Mesenchymal stem cell (in vitro differentiated cells and primary cell): ENCODE measurements around the gene LDB3.

Source experiments
- DNase-seq: peaks from one replicate; pipeline ENCODE4 v3.0.0-alpha.2; 2013
- H2AFZ ChIP-seq: one replicate; pipeline ENCODE4 v1.6.1; 2013; ENCODE audit warnings: low read depth, mild to moderate bottlenecking, control low read depth, inconsistent platforms, low read length, moderate library complexity
- H2AK5ac ChIP-seq: 2 replicates; pipeline ENCODE4 v1.6.1; 2013; ENCODE audit warnings: low read length, moderate library complexity, mild to moderate bottlenecking, inconsistent platforms; ENCODE audit not compliant: severe bottlenecking
- H2BK120ac ChIP-seq: one replicate; pipeline ENCODE4 v1.6.1; 2013; ENCODE audit warnings: low read depth, mild to moderate bottlenecking, inconsistent platforms, low read length, moderate library complexity
- H2BK12ac ChIP-seq, 2 experiments: one replicate each; pipeline ENCODE4 v1.6.1; 2013; ENCODE audit warnings: inconsistent platforms in 2 of 2, low read length in 2 of 2, mild to moderate bottlenecking in 2 of 2, moderate library complexity in 2 of 2, control low read depth in 1 of 2
- H2BK15ac ChIP-seq: one replicate; pipeline ENCODE4 v1.6.1; 2013; ENCODE audit warnings: mild to moderate bottlenecking, low read depth, inconsistent platforms; ENCODE audit not compliant: poor library complexity, severe bottlenecking
- H2BK5ac ChIP-seq: 2 replicates; pipeline ENCODE4 v1.6.1; 2013; ENCODE audit warnings: low read depth, mild to moderate bottlenecking, low read length, control low read depth, inconsistent platforms; ENCODE audit not compliant: poor library complexity, severe bottlenecking
- H3K14ac ChIP-seq, 2 experiments: one replicate each; pipeline ENCODE4 v1.6.1; 2013; ENCODE audit warnings: inconsistent platforms in 2 of 2, low read length in 2 of 2, control low read depth in 1 of 2, mild to moderate bottlenecking in 1 of 2, moderate library complexity in 1 of 2
- H3K18ac ChIP-seq, 2 experiments: one replicate each; pipeline ENCODE4 v1.6.1; 2013; ENCODE audit warnings: inconsistent platforms in 2 of 2, low read length in 2 of 2, control low read depth in 1 of 2, low read depth in 1 of 2, mild to moderate bottlenecking in 1 of 2
- H3K23ac ChIP-seq, 2 experiments: one replicate each; pipeline ENCODE4 v1.6.1; 2013; ENCODE audit warnings: inconsistent platforms in 2 of 2, low read length in 2 of 2, mild to moderate bottlenecking in 2 of 2, moderate library complexity in 2 of 2, control low read depth in 1 of 2
- H3K27ac ChIP-seq: 2 replicates; pipeline ENCODE4 v1.5.1; 2013; ENCODE audit warnings: mild to moderate bottlenecking, moderate library complexity, low read length, control low read depth, inconsistent platforms; ENCODE audit not compliant: poor library complexity, severe bottlenecking
- H3K27me3 ChIP-seq, 2 experiments: 2 replicates each; pipeline versions ENCODE4 v1.6.1 to v1.7.0; 2013; ENCODE audit warnings: low read length in 2 of 2, mild to moderate bottlenecking in 2 of 2, moderate library complexity in 2 of 2, control low read depth in 1 of 2, inconsistent platforms in 1 of 2; ENCODE audit not compliant: control insufficient read depth in 1 of 2, insufficient read depth in 1 of 2
- H3K36me3 ChIP-seq, 2 experiments: 2 replicates each; pipeline versions ENCODE4 v1.6.1 to v1.7.0; 2013; ENCODE audit warnings: low read length in 2 of 2, control low read depth in 1 of 2, inconsistent platforms in 1 of 2, low read depth in 1 of 2, mild to moderate bottlenecking in 1 of 2; ENCODE audit not compliant: insufficient read depth in 2 of 2, control insufficient read depth in 1 of 2
- H3K4ac ChIP-seq, 2 experiments: one replicate each; pipeline ENCODE4 v1.6.1; 2013; ENCODE audit warnings: inconsistent platforms in 2 of 2, low read length in 2 of 2, mild to moderate bottlenecking in 2 of 2, moderate library complexity in 2 of 2, control low read depth in 1 of 2, low read depth in 1 of 2
- H3K4me1 ChIP-seq: 2 replicates; pipeline ENCODE4 v1.6.1; 2013; ENCODE audit warnings: low read depth, low read length, control low read depth; ENCODE audit not compliant: control insufficient read depth, insufficient read depth
- H3K4me2 ChIP-seq: 2 replicates; pipeline ENCODE4 v1.6.1; 2013; ENCODE audit warnings: low read length, mild to moderate bottlenecking, inconsistent platforms; ENCODE audit not compliant: poor library complexity, severe bottlenecking
- H3K4me3 ChIP-seq, 2 experiments: 2 replicates each; pipeline versions ENCODE4 v1.5.1 to v1.7.0; 2013; ENCODE audit warnings: low read length in 2 of 2, mild to moderate bottlenecking in 2 of 2, control low read depth in 1 of 2, low read depth in 1 of 2; ENCODE audit not compliant: insufficient read depth in 1 of 2
- H3K79me1 ChIP-seq: replicated peaks from 2 replicates; pipeline ENCODE4 v1.6.1; 2013; ENCODE audit warnings: mild to moderate bottlenecking, control low read depth, low read length, inconsistent platforms; ENCODE audit not compliant: poor library complexity, severe bottlenecking
- H3K9ac ChIP-seq: 2 replicates; pipeline ENCODE4 v1.7.0; 2013; ENCODE audit warnings: mild to moderate bottlenecking, low read length, moderate library complexity
- H3K9me3 ChIP-seq: 2 replicates; pipeline ENCODE4 v1.7.0; 2013; ENCODE audit warnings: mild to moderate bottlenecking, low read length; ENCODE audit not compliant: control insufficient read depth
- H4K8ac ChIP-seq: one replicate; pipeline ENCODE4 v1.6.1; 2013; ENCODE audit warnings: inconsistent platforms, mild to moderate bottlenecking, low read length, moderate library complexity
- H4K91ac ChIP-seq: one replicate; pipeline ENCODE4 v1.6.1; 2013; ENCODE audit warnings: mild to moderate bottlenecking, low read length, inconsistent platforms
- WGBS: methylation state at CpG from one replicate; pipeline ENCODE4 v1.1.7; 2013; ENCODE audit warnings: mixed read lengths; 5-methylcytosine and 5-hydroxymethylcytosine counted together

Gene LDB3

DNA sequence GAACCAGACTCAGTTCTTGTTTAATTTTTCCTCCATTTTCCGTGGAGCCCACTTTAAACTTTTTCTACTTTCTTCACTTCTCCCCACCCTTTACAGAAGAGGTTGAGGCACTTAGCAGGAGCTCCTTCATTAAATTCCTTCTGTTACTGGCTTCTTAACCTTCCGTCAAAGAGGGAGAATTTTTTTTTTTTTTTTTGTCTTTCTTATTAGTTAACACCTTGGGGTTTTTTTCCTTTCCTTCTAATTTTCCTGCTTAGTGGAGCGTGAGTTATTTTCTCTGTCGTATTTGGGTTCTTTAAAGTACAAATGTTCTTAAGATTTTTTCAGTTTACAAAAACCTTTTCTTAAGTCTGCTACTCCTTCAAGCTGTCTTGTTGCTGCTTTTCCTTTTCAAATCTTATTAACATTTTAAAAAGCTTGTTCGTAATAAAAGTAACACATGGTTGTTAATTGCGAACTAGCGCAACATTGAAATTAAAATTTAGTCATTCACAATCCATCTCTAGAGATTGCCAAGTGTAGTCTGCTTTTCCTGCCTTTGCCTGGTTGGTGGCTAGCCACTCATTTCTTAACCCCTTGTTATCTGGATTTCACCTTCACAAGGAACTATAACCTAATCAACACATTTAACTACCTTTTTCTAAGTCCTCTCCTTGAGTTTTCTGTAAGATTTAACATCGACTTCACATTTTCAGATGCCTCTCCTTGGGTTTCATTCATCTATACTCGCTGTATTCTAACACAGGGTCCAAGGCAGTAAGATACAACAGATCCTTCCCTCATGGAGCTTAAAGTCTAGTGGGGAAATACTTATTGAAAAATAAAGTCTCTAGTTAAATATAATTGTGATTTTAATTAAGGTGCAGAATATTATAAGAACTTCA is 90.1 kb downstream of the LDB3 start:
- Histone ChIP-seq H2BK5ac (no peak overlapping the region), H4K91ac (no peak overlapping the region), H3K18ac (no peak overlapping the region), H2BK12ac (no peak overlapping the region), H2AK5ac (no peak overlapping the region), H3K4me3 (peak overlapping the region in 1 of 2 experiments; percentile 92), H3K4me1 (peaks cover 4% of the 10 kb centered on the region), H3K4me2 (peak overlapping the region; percentile 68), H3K79me1 (peaks cover 9% of the 10 kb centered on the region), H2BK120ac (no peak overlapping the region), H4K8ac (no peak overlapping the region), H3K27me3 (no peaks in the 10 kb centered on the region), H3K36me3 (no peaks in the 10 kb centered on the region), H2BK15ac (no peak overlapping the region), H2AFZ (no peak overlapping the region), H3K27ac (no peak overlapping the region), H3K9ac (peak overlapping the region; percentile 95), H3K14ac (no peak overlapping the region), H3K4ac (no peak overlapping the region), H3K23ac (no peak overlapping the region), H3K9me3 (no peaks in the 10 kb centered on the region)
- 2% methylated on average over 6 of the region's 9 CpGs for WGBS
- peak; percentile 51 for DNase-seq

DNA sequence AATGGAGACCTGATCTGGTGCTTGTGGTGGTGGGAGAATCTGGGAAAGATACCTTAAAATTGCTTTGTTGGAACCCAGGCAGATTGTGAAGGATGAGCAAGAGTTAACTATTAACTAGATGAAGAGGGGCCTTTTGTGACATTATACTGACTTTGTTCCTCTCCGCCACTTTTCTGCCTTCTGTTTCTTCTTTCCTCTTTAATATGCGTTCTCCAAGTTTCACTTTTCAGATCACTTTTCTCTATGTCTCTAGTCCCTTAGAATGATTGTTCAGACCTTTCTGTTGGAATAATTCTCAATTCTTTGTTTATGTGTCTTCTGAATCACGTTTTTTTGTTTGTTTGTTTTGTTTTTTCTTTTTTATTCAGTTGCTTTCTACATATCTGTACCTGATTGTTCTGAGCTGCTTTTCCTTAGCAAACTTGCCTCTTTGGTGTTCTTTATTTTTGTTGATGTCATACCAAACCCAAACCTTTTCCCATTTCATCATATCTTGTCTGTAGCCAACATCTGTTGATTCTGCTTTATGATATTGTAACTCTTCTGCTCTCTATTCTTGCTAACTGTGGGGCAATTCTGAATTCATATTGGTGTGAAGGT is 90.9 kb downstream of the LDB3 start:
- no peak overlapping the region for H4K91ac ChIP-seq
- no peak overlapping the region for H2BK5ac ChIP-seq
- H3K4me1 ChIP-seq: peaks cover 2% of the 10 kb centered on the region
- peak overlapping the region in 1 of 2 experiments; percentile 92 for H3K4me3 ChIP-seq
- H3K27me3 ChIP-seq: no peaks in the 10 kb centered on the region
- H4K8ac ChIP-seq: no peak overlapping the region
- H3K23ac ChIP-seq: no peak overlapping the region
- no peak overlapping the region for H3K14ac ChIP-seq
- DNase-seq: peak; percentile 48
- peak overlapping the region; percentile 33 for H3K4me2 ChIP-seq
- H3K27ac ChIP-seq: no peak overlapping the region
- H3K79me1 ChIP-seq: peaks cover 4% of the 10 kb centered on the region
- no peak overlapping the region for H2AK5ac ChIP-seq
- H2AFZ ChIP-seq: no peak overlapping the region
- WGBS: 6% methylated on average over 2 of the region's 3 CpGs
- H3K4ac ChIP-seq: no peak overlapping the region
- no peaks in the 10 kb centered on the region for H3K36me3 ChIP-seq
- no peak overlapping the region for H2BK12ac ChIP-seq
- no peak overlapping the region for H2BK15ac ChIP-seq
- H3K9me3 ChIP-seq: no peaks in the 10 kb centered on the region
- peak overlapping the region; percentile 95 for H3K9ac ChIP-seq
- no peak overlapping the region for H2BK120ac ChIP-seq
- no peak overlapping the region for H3K18ac ChIP-seq

DNA sequence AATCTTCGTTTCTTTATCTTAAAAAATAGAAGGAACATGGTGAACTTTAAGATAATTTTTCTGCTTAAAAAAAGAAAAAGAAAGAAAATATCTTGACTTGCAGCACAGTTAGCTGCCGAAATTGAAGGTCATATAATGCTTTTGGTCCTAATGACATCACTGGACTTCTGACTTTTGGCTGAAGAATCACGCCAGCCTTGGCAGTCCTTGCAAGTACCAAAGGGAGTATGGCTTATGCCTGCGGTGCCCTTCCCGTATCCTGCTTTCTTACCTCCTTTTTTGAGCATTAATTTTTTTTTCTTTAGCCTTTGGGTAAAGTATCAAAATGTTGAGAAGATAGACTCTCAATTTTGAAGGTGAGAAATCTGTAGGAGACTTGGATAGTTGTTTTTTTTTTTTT is 95.1 kb downstream of the LDB3 start:
- Histone ChIP-seq H4K91ac (no peak overlapping the region), H3K36me3 (no peaks in the 10 kb centered on the region), H2BK120ac (no peak overlapping the region), H2BK15ac (no peak overlapping the region), H3K27me3 (no peaks in the 10 kb centered on the region), H2AFZ (no peak overlapping the region), H3K18ac (no peak overlapping the region), H3K23ac (no peak overlapping the region), H3K4ac (no peak overlapping the region), H3K9me3 (no peaks in the 10 kb centered on the region), H3K4me1 (peaks cover 5% of the 10 kb centered on the region), H3K4me3 (no peak overlapping the region), H2BK5ac (no peak overlapping the region), H2AK5ac (no peak overlapping the region), H3K9ac (no peak overlapping the region), H3K27ac (no peak overlapping the region), H3K14ac (no peak overlapping the region), H3K4me2 (no peak overlapping the region), H3K79me1 (peaks cover 8% of the 10 kb centered on the region), H4K8ac (no peak overlapping the region), H2BK12ac (no peak overlapping the region)
- 92% methylated on average over 4 of the region's 5 CpGs for WGBS
- no peak for DNase-seq

GRCh38 chr10:86765548-86765947 is 97.2 kb downstream of the LDB3 start:
- no peak overlapping the region for H2AFZ ChIP-seq
- H3K14ac ChIP-seq: no peak overlapping the region
- no peak overlapping the region for H2BK15ac ChIP-seq
- H3K27ac ChIP-seq: no peak overlapping the region
- no peak overlapping the region for H3K9ac ChIP-seq
- no peaks in the 10 kb centered on the region for H3K36me3 ChIP-seq
- no peak overlapping the region for H3K23ac ChIP-seq
- no peak overlapping the region for H2BK120ac ChIP-seq
- no peak overlapping the region for H2BK5ac ChIP-seq
- H4K8ac ChIP-seq: no peak overlapping the region
- H3K27me3 ChIP-seq: no peaks in the 10 kb centered on the region
- peaks cover 2% of the 10 kb centered on the region for H3K4me1 ChIP-seq
- H4K91ac ChIP-seq: no peak overlapping the region
- H3K18ac ChIP-seq: no peak overlapping the region
- DNase-seq: no peak
- H3K4ac ChIP-seq: no peak overlapping the region
- H3K9me3 ChIP-seq: no peaks in the 10 kb centered on the region
- H3K4me3 ChIP-seq: no peak overlapping the region
- WGBS: no CpG with 5 or more reads among the region's 2 CpGs
- no peak overlapping the region for H2BK12ac ChIP-seq
- no peak overlapping the region for H3K4me2 ChIP-seq
- H3K79me1 ChIP-seq: peaks cover 15% of the 10 kb centered on the region
- H2AK5ac ChIP-seq: no peak overlapping the region
